Mesodermal cell (in vitro differentiated cells): ENCODE results near the gene RNF8.
"Not testable (repeated sequence)": the region's sequence is repeated elsewhere in the genome, so short reads cannot be mapped to it uniquely, and the experiment has no call there.

Experiments
- H3K27ac ChIP-seq: 2 replicates; pipeline ENCODE4 v1.7.0; 2013; ENCODE audit warnings: mild to moderate bottlenecking, low read depth, low read length, moderate library complexity; ENCODE audit not compliant: severe bottlenecking
- H3K36me3 ChIP-seq: 2 replicates; pipeline ENCODE4 v1.7.1; 2013; ENCODE audit warnings: mild to moderate bottlenecking, low read length, moderate library complexity; ENCODE audit not compliant: control insufficient read depth, insufficient read depth
- H3K4me1 ChIP-seq: one replicate; pipeline ENCODE4 v1.7.1; 2013; ENCODE audit warnings: mild to moderate bottlenecking, low read length; ENCODE audit not compliant: insufficient read depth, control insufficient read depth, poor library complexity, severe bottlenecking
- H3K4me3 ChIP-seq: 2 replicates; pipeline ENCODE4 v1.7.0; 2013; ENCODE audit warnings: low read length, control low read depth, mild to moderate bottlenecking; ENCODE audit not compliant: insufficient read depth, poor library complexity, severe bottlenecking; ENCODE audit errors: extremely low read depth
- H3K9me3 ChIP-seq: 2 replicates; pipeline ENCODE4 v1.7.1; 2013; ENCODE audit warnings: mild to moderate bottlenecking, low read length, moderate library complexity; ENCODE audit not compliant: control insufficient read depth
- WGBS, 2 experiments: methylation state at CpG; one replicate each; pipeline ENCODE4 v1.1.5; 2013; ENCODE audit warnings: missing lambda C conversion rate in 2 of 2; ENCODE audit not compliant: insufficient coverage in 2 of 2; 5-methylcytosine and 5-hydroxymethylcytosine counted together

RNF8 gene

GRCh38 chr6:37433657-37434271 lies 80.0 kb downstream of the RNF8 start:
- WGBS, 2 experiments = 28 to 38% methylated on average over 8 to 10 of the region's 13 CpGs
- Histone ChIP-seq H3K36me3 (peaks cover 32% of the 10 kb centered on the region), H3K4me1 (peaks cover 6% of the 10 kb centered on the region), H3K4me3 (peak overlapping the region; percentile 99), H3K9me3 (no peaks in the 10 kb centered on the region), H3K27ac (peak overlapping the region; percentile 59)

GRCh38 chr6:37435373-37435772 lies 81.6 kb downstream of the RNF8 start:
- Histone ChIP-seq H3K4me1 (peaks cover 6% of the 10 kb centered on the region), H3K36me3 (peaks cover 43% of the 10 kb centered on the region), H3K27ac (no peak overlapping the region), H3K4me3 (no peak overlapping the region), H3K9me3 (no peaks in the 10 kb centered on the region)
- WGBS, 2 experiments = 75 to 91% methylated on average over 4 of the region's 4 CpGs

GRCh38 chr6:37435816-37436215 lies 82.0 kb downstream of the RNF8 start:
- WGBS, 2 experiments = 75 to 93% methylated on average over 2 of the region's 5 CpGs
- Histone ChIP-seq H3K9me3 (no peaks in the 10 kb centered on the region), H3K27ac (no peak overlapping the region), H3K36me3 (peaks cover 47% of the 10 kb centered on the region), H3K4me1 (peaks cover 6% of the 10 kb centered on the region), H3K4me3 (no peak overlapping the region)

GRCh38 chr6:37438930-37439329 lies 85.1 kb downstream of the RNF8 start:
- Histone ChIP-seq H3K27ac (no peak overlapping the region), H3K4me1 (peaks cover 4% of the 10 kb centered on the region), H3K9me3 (no peaks in the 10 kb centered on the region), H3K36me3 (peaks cover 60% of the 10 kb centered on the region), H3K4me3 (no peak overlapping the region)
- no CpG with 5 or more reads among the region's 1 CpG for WGBS, 2 experiments

GRCh38 chr6:37441651-37442050 lies 87.9 kb downstream of the RNF8 start:
- 92% methylated on average over 5 to 6 of the region's 6 CpGs for WGBS, 2 experiments
- Histone ChIP-seq H3K9me3 (no peaks in the 10 kb centered on the region), H3K4me1 (no peaks in the 10 kb centered on the region), H3K4me3 (no peak overlapping the region), H3K27ac (no peak overlapping the region), H3K36me3 (peaks cover 74% of the 10 kb centered on the region)

- H3K36me3 ChIP-seq = peaks cover 75% of the 10 kb centered on the region
- H3K27ac ChIP-seq = no peak overlapping the region
- no peak overlapping the region for H3K4me3 ChIP-seq
- no peaks in the 10 kb centered on the region for H3K9me3 ChIP-seq
- H3K4me1 ChIP-seq = no peaks in the 10 kb centered on the region
- 92% methylated on average over 2 of the region's 4 CpGs; no CpG with 5 or more reads in 1 of the 2 experiments for WGBS, 2 experiments
Observed at GRCh38 chr6:37442416-37443215, 88.8 kb downstream of the RNF8 start.

- H3K36me3 ChIP-seq = peaks cover 72% of the 10 kb centered on the region
- H3K4me3 ChIP-seq, H3K4me1 ChIP-seq, H3K9me3 ChIP-seq, H3K27ac ChIP-seq: not testable (repeated sequence)
- 80 to 100% methylated on average over 1 to 3 of the region's 5 CpGs for WGBS, 2 experiments
Observed at GRCh38 chr6:37443216-37443542, 89.4 kb downstream of the RNF8 start.
